NCI-H1694 treated with DMSO at 0.1 percent for 48 hours (cell line): ENCODE data around the gene HEXIM2.
A peak's percentile ranks its signal among the peaks of the same experiment; 100 is the strongest.
"Not testable (repeated sequence)": the region's sequence is repeated elsewhere in the genome, so short reads cannot be mapped to it uniquely, and the experiment has no call there.

Experiments
- DNase-seq: peaks from one replicate; lab custom pipeline; 2025; lab: John Stamatoyannopoulos, UW

The HEXIM2 gene

DNA sequence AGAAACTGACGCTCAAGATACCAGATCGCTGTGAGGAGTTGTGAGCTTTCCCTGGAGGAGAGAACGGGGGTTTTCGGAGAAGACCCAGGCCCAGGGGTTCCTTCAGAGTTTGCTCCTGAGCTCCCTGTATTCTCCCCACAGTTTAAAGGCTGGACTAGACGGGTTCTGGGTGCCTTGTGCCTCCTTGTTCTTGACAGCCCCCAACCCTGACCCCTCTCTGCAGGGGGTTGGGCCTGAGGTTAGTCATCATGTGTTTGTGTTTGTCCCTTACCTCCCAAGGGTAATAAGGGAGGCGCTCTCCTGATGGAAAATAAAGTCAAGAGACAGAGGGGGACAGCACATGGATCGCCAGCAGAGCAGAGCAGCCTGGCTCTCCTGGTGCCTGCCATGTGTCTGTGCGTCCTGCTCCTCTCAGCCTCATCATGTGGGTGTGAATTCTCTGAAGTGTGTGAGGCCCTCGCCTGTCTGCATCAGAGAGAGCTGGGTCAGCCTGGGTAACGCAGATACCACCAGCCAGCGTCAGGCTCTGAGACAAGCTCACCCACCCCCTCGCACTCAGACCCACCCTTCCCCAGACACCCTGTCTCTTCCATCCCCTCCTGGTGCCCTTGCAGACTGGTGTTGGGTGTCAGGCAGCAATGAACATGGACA, 8.7 kb downstream of the HEXIM2 start:
- DNase-seq, result no peak

DNA sequence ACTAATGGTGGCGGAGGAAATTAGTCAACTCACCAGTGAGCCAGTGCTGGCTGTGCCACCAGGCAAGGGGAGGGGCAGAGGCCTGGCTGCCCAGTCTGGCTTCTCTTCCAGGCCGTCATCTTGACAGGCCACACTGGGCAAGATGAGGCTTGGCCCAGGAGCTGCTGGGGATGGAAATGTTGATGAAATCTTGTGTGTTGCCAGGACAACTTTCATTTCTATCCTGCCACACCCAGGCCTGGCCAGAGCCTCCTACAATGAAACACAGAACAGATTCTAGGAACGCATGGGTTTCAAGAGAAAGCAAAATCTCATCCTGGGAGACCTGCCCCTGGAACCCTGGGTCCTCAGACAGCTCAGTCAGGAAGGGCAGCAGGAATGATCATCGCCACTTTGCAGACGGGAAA, 9.3 kb downstream of the HEXIM2 start:
- no peak for DNase-seq

DNA sequence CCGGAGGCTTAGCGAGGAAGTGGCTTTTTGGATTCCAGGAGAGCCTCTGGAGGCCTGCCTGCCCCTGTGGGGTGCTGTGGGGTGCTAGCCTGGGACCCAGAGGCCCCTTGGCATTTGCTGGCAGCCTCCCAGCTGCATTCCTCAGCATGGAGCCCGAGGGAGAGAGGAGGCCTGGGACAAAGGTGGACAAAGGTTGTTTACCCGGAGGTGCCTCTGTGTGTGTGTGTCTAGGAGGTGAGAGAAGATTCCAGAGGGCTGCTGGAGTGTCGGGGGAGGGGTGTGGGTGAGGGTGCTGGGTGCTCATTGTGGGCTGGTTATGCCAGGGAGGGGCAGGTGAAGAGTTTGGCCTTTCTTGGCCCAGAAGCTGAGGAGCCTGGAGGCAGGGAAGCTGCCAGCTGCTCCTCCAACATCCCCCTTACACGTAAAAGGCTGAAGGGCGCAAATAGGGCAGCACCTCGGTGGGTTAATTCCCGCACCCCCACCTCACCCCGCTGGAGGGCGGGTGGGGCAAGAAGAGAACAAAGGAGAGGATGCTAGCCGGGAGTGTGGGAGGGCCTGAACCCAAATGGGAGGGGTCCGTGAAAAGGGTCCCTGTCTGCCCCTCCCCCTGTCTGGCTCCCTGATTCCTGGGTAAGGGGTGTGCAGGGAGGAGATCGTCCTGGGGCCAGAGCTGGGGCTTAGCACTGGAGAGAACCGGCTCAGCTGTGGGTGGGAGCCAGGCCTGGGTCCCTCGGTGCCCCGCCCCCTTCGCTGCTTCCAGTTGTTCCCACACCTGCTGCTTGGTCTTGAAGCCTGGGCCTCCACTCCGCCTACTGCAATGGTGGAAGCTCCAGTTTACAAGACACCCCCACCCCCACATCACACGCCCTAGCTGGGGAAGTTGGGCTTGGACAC, 9.9 kb downstream of the HEXIM2 start:
- no peak for DNase-seq

DNA sequence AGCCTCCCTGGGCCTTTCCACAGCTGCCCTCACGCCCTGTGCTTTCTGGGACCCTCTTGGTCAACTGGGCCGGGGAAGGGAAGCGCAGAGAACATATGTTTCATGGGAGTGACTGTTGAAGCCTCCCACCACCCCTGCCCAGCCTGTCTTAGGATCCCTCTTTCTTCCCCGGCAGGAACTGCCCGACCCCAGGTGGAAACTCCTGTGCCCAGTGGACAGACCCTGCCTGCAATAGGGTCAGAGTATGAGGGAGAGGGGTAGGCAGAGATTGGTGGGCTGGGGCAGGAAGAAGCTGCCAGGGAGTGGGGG, 10.5 kb downstream of the HEXIM2 start:
- DNase-seq, result no peak

DNA sequence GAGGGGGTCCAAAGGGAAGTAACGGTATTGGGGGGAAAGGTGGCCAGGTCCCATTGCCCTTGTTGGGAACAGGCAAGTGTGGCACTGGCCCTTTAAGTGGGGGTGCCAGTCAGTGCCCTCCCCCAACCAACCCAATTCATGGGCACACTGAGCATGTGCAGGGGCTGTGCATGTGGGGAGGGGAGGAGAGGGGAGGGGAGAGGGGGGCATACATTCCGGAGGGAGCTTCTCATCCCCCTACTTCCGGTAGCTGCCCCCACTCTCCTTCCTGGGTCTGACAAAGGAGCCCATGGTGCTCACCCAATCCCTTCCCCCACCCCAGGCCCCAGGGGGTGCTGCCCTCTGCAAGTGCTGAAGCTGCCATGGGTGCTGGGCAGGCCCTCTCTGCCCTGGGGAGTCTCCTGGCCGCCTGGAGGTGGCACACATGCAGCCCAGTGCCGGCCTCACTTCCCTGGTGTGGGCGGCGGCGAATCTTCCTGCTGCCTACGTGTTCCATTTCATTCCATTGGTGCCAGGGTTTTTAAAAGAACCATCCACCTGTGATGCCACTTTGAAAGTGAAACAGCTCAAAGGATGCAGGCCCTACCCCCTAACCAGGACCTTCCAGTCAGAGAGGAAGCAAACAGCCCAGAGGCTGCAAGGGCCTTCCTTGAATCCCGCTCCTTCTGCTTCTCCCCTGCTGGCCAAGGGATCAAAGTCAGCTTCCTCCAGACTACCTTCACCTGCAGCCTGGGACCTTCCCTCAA, 11.0 kb downstream of the HEXIM2 start:
- no peak for DNase-seq

DNA sequence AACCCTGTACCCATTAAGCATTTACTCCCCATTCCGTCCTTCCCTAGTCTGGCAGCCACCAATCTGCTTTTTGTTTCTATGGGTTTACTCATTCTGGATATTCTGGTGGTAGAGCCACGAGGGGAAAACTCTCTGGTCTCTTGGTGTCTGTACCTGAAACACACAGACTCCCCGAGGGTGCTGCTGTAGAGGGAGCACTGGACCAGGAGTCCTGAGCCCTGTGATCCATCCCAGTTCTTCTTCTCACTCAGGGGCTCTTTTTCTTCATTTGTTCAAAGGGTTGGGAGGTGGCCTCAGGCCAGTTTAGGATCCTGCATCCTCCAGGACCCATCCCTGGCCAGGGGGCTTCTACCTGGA, 14.1 kb downstream of the HEXIM2 start:
- DNase-seq, result no peak

DNA sequence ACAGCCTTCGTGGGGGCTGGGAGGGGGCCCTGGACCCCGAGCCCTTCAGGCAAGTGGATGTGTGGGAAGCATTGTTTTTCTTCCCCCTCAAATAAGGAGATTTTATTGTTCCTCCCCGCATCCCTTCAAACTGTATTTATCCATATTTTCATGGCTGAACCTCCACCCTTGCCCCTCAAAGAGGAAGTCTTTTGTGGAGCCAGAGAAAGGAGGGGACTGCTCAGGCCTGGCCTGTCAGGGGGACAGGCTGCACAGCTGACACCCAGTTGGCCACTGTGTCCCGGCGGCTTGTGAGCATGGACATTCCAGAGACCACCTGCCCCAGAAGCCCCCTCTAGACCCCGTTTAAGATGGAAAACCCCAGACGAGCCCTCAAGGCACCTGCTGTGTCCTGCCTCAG, 15.9 kb downstream of the HEXIM2 start:
- no peak for DNase-seq

DNA sequence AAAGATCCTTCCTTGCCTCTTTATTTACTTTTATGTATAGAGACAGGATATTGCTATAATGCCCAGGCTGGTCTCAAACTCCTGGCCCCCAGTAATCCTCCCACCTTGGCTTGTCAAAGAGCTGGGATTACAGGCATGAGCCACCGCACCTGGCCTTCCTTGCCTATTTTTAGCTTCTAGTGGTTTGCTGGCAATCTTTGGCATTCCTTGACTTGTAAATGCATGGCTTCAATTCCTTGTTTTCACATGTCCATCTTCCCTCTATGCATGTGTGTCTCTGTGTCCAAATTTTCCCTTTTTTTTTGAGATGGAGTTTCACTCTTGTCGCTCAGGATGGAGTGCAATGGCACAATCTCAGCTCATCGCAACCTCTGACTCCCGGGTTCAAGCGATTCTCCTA, 22.5 kb downstream of the HEXIM2 start:
- no peak for DNase-seq

DNA sequence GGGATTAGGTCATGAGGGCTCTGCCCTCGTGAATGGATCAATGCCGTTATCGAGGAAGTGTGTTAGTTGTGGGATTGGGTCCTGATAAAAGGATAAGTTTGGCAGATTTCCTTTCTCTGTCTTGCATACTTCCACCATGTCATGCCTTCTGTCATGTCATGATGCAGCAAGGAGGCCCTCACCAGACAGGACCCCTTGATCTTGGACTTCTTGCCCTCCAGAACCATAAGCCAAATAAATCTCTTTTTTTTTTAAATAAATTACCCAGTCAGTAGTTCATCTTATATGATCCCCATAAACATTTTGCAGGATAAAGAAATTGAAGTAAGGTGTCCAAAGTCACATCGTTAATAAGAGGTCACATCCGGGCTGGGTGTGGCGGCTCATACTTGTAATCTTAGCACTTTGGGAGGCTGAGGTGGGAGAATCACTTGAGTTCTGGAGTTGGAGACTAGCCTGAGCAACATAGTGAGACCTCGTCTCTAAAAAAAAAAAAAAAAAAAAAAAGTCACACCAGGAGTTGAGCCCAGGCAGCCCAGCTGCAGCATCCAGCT, 25.2 kb downstream of the HEXIM2 start:
- no peak for DNase-seq

DNA sequence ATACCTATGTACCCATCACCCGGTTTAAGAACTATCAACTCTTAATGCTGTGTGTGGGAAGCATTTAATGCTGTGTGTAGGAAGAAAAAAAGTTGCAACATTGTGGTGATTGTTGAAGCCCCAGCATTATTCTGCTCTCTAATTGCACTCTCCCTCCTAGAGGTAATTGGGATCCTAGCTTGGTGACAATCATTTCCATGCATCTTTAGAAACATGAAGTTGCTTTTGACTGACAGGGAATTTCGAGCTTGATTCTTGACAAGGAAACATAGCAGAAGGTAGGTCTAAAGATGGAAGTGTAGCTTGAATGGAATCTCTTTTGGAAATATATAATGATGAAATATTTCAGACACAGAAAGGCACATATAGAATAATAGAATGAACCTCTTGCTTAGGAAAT, 27.3 kb downstream of the HEXIM2 start:
- DNase-seq, result no peak

DNA sequence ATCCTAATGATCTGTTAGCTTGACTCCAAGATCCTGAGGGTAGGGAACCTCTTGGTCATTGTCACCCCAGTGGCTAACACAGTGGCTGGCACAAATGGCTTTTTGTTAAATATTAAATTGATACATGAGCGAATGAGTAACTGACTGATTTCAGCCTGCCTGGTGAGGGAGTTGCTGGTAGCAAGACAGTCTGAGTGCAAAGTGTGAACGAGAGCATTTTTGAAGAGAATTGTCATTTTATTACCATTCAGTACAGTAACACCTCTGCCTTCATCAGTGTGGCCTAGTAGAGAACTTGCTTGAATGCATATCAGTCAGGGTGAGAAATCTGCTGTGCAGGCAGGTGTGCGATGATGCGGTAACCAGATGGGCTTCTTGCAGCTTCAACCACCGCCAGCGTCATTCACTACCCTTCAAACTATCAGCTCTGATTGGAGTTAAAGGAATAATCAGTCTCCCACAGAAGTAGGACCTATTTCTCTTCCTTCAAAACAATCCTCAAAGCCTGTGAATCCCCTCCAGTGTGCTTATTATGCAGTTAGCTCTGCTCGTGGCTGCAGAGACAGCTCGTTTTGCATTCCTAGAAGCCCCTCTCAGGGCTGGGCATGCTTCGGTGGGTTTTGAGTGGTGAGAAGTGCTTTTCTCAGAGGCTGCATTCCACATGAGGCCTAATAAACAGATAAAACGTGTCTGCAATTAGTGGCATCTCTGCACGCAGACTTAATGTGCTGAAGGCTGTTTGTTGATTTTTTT, 29.0 kb downstream of the HEXIM2 start:
- DNase-seq, result peak; percentile 8

DNA sequence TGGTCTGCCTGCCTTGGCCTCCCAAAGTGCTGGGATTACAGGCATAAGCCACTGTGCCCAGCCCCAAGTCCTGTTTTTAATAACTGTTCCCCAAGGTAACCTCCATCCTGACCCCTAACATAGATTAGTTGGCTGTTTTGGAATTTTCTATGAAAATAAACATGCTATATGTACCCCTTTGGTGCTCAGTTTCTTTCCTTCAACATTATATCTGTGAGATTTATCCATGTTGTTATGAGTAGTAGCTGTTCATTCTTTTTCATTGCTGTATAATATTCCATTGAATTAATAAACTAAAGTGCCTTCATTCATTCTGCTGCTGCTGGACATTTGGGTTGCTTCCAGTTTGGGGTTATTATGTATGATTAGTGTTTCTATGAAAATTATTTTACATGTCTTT, 33.7 kb downstream of the HEXIM2 start:
- DNase-seq, result no peak

DNA sequence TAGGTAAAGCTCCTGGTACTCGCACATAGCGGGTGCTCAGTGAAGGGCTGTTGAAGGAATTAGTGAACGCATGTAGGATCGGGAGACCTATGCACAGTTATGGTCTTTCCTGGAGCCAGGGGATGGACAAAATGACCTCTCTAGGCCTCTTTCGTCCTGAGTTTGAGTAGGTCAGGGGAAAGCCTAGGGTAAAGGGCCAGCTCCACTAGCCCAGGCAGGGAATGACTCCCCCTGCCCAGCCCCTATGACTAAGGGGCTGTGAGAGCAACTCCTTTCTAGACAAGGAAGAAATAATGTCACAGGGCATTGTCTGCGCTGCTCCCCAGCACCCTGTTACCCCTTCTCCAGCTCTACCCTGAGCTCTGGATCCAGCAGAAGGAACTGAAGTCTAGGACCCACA, 35.4 kb downstream of the HEXIM2 start:
- DNase-seq, result no peak

DNA sequence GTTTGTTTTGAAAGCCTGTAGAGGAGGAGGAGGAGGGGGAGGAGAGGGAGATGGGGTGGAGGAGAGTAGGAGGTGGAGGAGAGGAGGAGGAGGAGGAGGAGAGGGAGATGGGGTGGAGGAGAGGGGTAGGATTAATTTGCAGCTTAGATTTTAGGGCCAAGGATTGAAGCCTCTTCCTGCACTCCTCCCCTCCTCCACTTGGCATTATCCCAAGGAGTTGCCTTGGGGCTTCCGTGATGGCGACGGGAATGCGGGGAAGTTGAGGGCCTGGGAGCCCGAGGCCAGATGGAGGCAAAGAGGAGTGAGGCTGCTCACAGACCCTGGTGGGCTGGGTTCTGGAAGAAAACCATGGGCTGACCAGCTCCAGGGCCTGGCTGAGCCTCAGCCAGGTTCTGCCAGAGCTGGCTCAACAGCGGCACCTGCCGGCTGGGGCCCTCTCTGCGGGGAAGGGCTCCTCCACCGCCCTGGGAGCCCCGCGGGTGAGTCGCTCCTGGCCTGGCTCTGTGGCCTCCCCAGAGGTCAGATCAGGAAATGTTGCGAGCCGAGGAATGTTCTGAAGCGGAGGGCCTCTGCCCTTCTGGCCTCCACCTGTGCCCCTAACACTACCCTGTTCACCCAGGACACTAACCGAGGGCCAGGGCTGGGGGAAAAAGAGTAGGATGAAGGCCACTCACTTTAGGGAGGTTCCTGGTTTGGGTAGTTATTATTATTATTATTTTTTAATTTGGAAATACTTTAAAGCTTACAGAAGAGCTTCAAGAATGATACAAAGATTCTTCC, 36.1 kb downstream of the HEXIM2 start:
- peak; percentile 64 for DNase-seq

DNA sequence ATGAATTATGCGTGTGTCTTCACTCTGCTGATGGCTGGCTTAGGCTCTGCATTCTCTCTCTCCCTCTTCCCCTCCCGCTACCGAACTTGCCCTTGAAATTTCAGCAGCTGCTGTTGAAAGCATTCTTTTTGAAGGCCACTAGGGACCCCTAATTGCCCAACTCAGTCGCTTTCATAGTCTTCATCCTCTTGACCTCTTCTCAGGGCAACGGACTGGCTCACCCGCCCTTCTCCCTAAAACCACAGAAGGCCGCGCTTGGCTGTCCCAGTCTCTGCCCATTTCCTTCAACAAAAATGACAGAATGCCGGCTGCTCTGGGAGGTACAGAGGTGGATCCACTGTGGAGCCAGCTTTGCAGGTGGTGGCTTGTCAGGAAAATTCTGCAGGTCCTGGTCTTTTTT, 39.0 kb downstream of the HEXIM2 start:
- no peak for DNase-seq

DNA sequence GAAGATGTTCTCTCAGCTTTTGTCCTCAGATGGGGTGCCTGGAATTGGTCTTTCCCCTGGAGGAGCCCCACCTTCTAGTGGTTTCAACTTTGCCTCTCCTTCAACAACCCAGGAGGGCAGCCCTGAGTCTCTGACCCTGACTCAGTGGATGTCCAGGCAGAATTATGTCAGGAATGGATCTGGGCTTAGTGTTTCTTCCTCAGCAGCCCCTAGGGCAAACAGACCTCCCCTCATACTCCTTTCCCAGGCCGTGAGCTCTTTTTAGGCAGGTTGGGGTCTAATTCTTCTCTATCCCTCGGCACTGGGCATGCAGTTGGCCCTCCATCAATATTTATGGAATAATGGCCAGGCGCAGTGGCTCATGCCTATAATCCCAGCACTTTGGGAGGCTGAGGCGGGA, 39.8 kb downstream of the HEXIM2 start:
- no peak for DNase-seq

DNA sequence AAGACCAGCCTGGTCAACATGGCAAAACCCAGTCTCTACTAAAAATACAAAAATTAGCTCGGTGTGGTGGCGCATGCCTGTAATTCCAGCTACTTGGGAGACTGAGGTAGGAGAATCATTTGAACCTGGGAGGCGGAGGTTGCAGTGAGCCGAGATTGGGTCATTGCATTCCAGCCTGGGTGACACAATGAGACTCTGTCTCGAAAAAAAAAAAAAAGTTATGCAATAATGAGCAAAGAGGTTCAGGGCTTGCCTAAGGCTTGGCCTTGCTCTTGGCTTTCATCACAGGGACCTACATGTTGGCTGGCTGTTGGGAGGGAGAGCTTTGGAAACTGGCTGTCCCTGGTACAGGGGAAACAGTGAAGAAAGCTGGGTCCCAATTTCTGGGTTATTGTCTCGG, 40.2 kb downstream of the HEXIM2 start:
- not testable (repeated sequence) for DNase-seq

DNA sequence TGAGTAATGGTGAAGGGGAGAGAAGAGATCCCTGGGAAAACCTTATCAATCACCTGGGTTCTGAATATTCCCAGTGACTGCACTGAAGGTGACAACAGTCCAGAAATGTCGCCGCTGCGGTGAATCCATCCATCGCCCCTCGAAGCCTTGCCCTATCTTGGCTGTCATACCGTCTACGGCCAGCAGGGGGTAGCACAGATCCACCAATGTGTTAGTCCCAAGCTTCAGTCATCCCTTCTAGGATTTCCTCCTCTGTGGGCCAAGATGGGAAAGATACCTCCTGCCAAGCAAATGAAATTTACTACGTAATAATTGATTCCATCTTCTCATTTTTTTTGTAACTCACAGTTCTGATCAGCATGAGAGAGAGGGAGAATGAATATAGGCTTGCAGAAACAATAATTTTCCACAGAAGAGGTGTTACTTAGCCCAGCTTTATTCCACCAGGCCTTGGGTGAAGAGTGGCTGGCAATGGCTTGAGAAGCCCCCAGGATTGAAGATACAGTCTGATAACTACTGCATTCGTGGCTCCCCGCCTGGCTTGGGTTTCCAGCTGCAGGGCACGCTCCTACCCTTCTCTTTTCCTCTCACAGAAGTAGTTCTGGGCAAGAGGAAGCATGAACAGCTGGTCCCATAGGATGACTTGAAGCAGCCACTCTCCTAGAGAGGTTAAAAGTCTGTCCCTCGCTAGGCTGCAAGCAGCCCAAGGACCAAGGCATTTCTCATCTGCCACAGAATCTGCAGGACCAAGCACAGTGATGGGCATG, 57.4 kb downstream of the HEXIM2 start:
- DNase-seq, result peak; percentile 81
